Endothelial cell of umbilical vein (primary cell): ENCODE measurements around the gene PRDX1. TPM values are rescaled to one million over a fixed set of nuclear protein-coding genes. Genes with fewer than 3 reads are reported as not detected.
"Not testable (repeated sequence)": the region's sequence is repeated elsewhere in the genome, so short reads cannot be mapped to it uniquely, and the experiment has no call there.

Source experiments
- BruUV-seq: library from RNA; stranded (reverse); fragments of 400-500 nt; replicated peaks from 2 replicates; lab custom pipeline; 2021; lab: Mats Ljungman, UMichigan
- CTCF ChIA-PET: fragments of 300-600, 350-600 bp; sonication (Branson Sonifier 250); formaldehyde crosslinking; loops from one replicate; lab custom pipeline; 2021; ENCODE audit warnings: antibody characterized with exemption, inconsistent platforms; lab: Charles Lee
- POLR2A ChIA-PET: fragments of 300-600, 350-600 bp; sonication (Branson Sonifier 250); formaldehyde crosslinking; loops from one replicate; lab custom pipeline; 2021; ENCODE audit warnings: antibody characterized with exemption, inconsistent platforms; lab: Charles Lee
- DNase-seq: peaks from one replicate; pipeline ENCODE4 v3.0.0-alpha.2; 2011; ENCODE audit warnings: low read depth, low spot score
- FAIRE-seq: peaks from 2 replicates; lab custom pipeline; 2011; peaks lifted over from hg19 to GRCh38; lab: Jason Lieb, UNC
- H2AFZ ChIP-seq: 2 replicates; pipeline ENCODE4 v1.6.0; 2012; ENCODE audit warnings: low read depth, low read length, control low read depth, inconsistent platforms
- H3K27ac ChIP-seq: 2 replicates; pipeline ENCODE4 v1.5.1; 2011; ENCODE audit warnings: low read depth, mild to moderate bottlenecking, control low read depth, low read length, moderate library complexity; ENCODE audit not compliant: insufficient read depth
- H3K27me3 ChIP-seq, 2 experiments: 2 replicates each; pipeline versions ENCODE4 v1.6.0 to v1.6.1; 2011; ENCODE audit warnings: low read length in 2 of 2, mixed read lengths in 1 of 2; ENCODE audit not compliant: control insufficient read depth in 2 of 2, insufficient read depth in 2 of 2
- H3K36me3 ChIP-seq, 2 experiments: 2 replicates in 1 of 2; 3 replicates in 1 of 2; pipeline ENCODE4 v1.5.1; 2011; ENCODE audit warnings: low read length in 2 of 2, mild to moderate bottlenecking in 1 of 2, moderate library complexity in 1 of 2; ENCODE audit not compliant: control insufficient read depth in 2 of 2, insufficient read depth in 2 of 2; ENCODE audit errors: extremely low read depth in 1 of 2
- H3K4me1 ChIP-seq: 3 replicates; pipeline ENCODE4 v1.5.1; 2011; ENCODE audit warnings: mild to moderate bottlenecking, low read length; ENCODE audit not compliant: control insufficient read depth, insufficient read depth; ENCODE audit errors: extremely low read depth
- H3K4me2 ChIP-seq: 2 replicates; pipeline ENCODE4 v1.6.1; 2011; ENCODE audit warnings: low read length, control low read depth, mixed read lengths; ENCODE audit not compliant: insufficient read depth
- H3K4me3 ChIP-seq, 3 experiments: fragments of 200-600 bp in 1 of 3; sonication (generic), shearing (Covaris generic) in 1 of 3; replicated peaks in 1 of 3; 2 replicates each; pipeline ENCODE4 v1.5.1; 2011 to 2016; ENCODE audit warnings: control low read depth in 3 of 3, low read length in 3 of 3, mild to moderate bottlenecking in 2 of 3, inconsistent platforms in 1 of 3, low read depth in 1 of 3, moderate library complexity in 1 of 3; ENCODE audit not compliant: insufficient read depth in 1 of 3
- H3K79me2 ChIP-seq: 2 replicates; pipeline ENCODE4 v1.6.0; 2012; ENCODE audit warnings: low read length, inconsistent platforms; ENCODE audit not compliant: control insufficient read depth, insufficient read depth
- H3K9ac ChIP-seq: replicated peaks from 2 replicates; pipeline ENCODE3; 2011; ENCODE audit warnings: low read length, control low read depth; ENCODE audit not compliant: insufficient read depth; ENCODE audit errors: extremely low read depth
- H3K9me1 ChIP-seq: replicated peaks from 3 replicates; pipeline ENCODE4 v1.6.0; 2011; ENCODE audit warnings: mild to moderate bottlenecking, low read length; ENCODE audit not compliant: control insufficient read depth, insufficient read depth; ENCODE audit errors: extremely low read depth
- H3K9me3 ChIP-seq: replicated peaks from 2 replicates; pipeline ENCODE4 v1.5.1; 2012; ENCODE audit warnings: low read length, inconsistent platforms; ENCODE audit not compliant: control insufficient read depth, insufficient read depth
- H4K20me1 ChIP-seq: replicated peaks from 2 replicates; pipeline ENCODE3; 2011; ENCODE audit warnings: mild to moderate bottlenecking, low read length; ENCODE audit not compliant: control insufficient read depth, insufficient read depth; ENCODE audit errors: extremely low read depth
- CTCF ChIP-seq, 2 donors: IDR thresholded peaks; 1 replicate in 1 of 2; 2 replicates in 1 of 2; pipeline ENCODE4 v1.5.1; 2011; ENCODE audit warnings: low read length in 2 of 2, mild to moderate bottlenecking in 2 of 2, moderate library complexity in 2 of 2, control low read depth in 1 of 2, inconsistent platforms in 1 of 2, low read depth in 1 of 2; ENCODE audit not compliant: insufficient read depth in 1 of 2; ENCODE audit errors: extremely low read depth in 1 of 2
- EZH2 ChIP-seq: IDR thresholded peaks from 2 replicates; pipeline ENCODE4 v1.6.1; 2012; ENCODE audit warnings: borderline replicate concordance, low read depth, mild to moderate bottlenecking, moderate library complexity, low read length, inconsistent platforms; ENCODE audit not compliant: severe bottlenecking
- FOS ChIP-seq: IDR thresholded peaks from 2 replicates; pipeline ENCODE4 v1.6.1; 2011; ENCODE audit warnings: mild to moderate bottlenecking, low read length, moderate library complexity, borderline replicate concordance; ENCODE audit not compliant: insufficient read depth
- GATA2 ChIP-seq: IDR thresholded peaks from 2 replicates; pipeline ENCODE4 v1.7.0; 2011; ENCODE audit warnings: low read depth, mild to moderate bottlenecking, moderate library complexity, mixed read lengths, low read length; ENCODE audit not compliant: insufficient read length, insufficient read depth
- JUN ChIP-seq: IDR thresholded peaks from 2 replicates; pipeline ENCODE4 v1.6.1; 2011; ENCODE audit warnings: borderline replicate concordance, low read depth; ENCODE audit not compliant: insufficient read length, insufficient read depth
- MAX ChIP-seq: IDR thresholded peaks from 2 replicates; pipeline ENCODE4 v1.6.1; 2011; ENCODE audit not compliant: insufficient read depth, insufficient read length
- MYC ChIP-seq: IDR thresholded peaks from one replicate; pipeline ENCODE4 v1.6.1; 2011; ENCODE audit warnings: mild to moderate bottlenecking, low read depth, low read length
- POLR2A ChIP-seq: IDR thresholded peaks from 2 replicates; pipeline ENCODE4 v1.6.1; 2012; ENCODE audit warnings: low read depth, mild to moderate bottlenecking, control low read depth, low read length
- POLR2AphosphoS5 ChIP-seq: IDR thresholded peaks from 2 replicates; pipeline ENCODE4 v1.6.1; 2012; ENCODE audit warnings: low read depth, mild to moderate bottlenecking, control low read depth, low read length, moderate library complexity; ENCODE audit not compliant: insufficient read depth
- dilution Hi-C: fragments of 300-500 bp; cut with MboI; formaldehyde crosslinking; loops from one replicate; pipeline ENCODE4 v1.15.0; 2019; ENCODE audit warnings: low sequenced_read_pairs; ENCODE audit not compliant: extremely low pct_ligation_motif_present
- intact Hi-C: fragments of 100-400 bp; cut with micrococcal nuclease; formaldehyde crosslinking; loops from one replicate; pipeline ENCODE4 v1.10.0; 2022
- polyA plus RNA-seq, 4 experiments: library from polyadenylated mRNA; depleted of rRNA in 3 of 4; stranded (reverse) in 3 of 4; unstranded in 1 of 4; fragments of >200 nt; gene quantifications; 2 replicates each; pipeline versions ENCODE4 v1.2.1 to v1.2.3, GENCODE V29; 2011 to 2012; ENCODE audit warnings: missing spikeins in 1 of 4
- total RNA-seq: library from RNA; stranded (reverse); gene quantifications from 2 replicates; pipeline ENCODE4 v1.2.3, GENCODE V29; 2021

Gene PRDX1
- total and polyA plus RNA-seq, 2 donors (not counting 3 experiments of a cell fraction or from before 2014, with no cell fraction given), result 622 to 685 TPM

- ChIA-PET POLR2A (no interaction called here), CTCF (no interaction called here)
- no peak overlapping the region for H2AFZ ChIP-seq
- no peaks in the 10 kb centered on the region for H4K20me1 ChIP-seq
- H3K36me3 ChIP-seq, result no peaks in the 10 kb centered on the region
- no TSS peak for BruUV-seq
- no peaks in the 10 kb centered on the region for H3K9me3 ChIP-seq
- FAIRE-seq, result no peak
- no peak overlapping the region for H3K9ac ChIP-seq
- H3K4me3 ChIP-seq, result no peak overlapping the region
- no peak overlapping the region for H3K27ac ChIP-seq
- no peaks in the 10 kb centered on the region for H3K9me1 ChIP-seq
- H3K27me3 ChIP-seq, result no peaks in the 10 kb centered on the region
- TF ChIP-seq MYC, result no peak
- DNase-seq, result no peak
- H3K79me2 ChIP-seq, result no peaks in the 10 kb centered on the region
- intact Hi-C loops (no loop called here), dilution Hi-C loops (no loop called here)
- H3K4me2 ChIP-seq, result no peak overlapping the region
- H3K4me1 ChIP-seq, result no peaks in the 10 kb centered on the region
These were observed 48.4 kb downstream of the PRDX1 start for GRCh38 chr1:45473302-45473701.

GRCh38 chr1:45470306-45470798 lies 51.3 kb downstream of the PRDX1 start:
- H3K9me1 ChIP-seq, result no peaks in the 10 kb centered on the region
- TF ChIP-seq CTCF (IDR thresholded peaks at IDR 0.05; ENCODE audit: extremely low read depth in 1 of 2, insufficient read depth in 1 of 2, low read depth in 1 of 2, low read length in 2 of 2) (no peak), MAX (no peak), EZH2 (no peak), GATA2 (no peak), POLR2AphosphoS5 (no peak), MYC (no peak), JUN (no peak), POLR2A (no peak), FOS (no peak)
- dilution Hi-C loops, result no loop called here
- no peak for FAIRE-seq
- H3K27ac ChIP-seq, result no peak overlapping the region
- intact Hi-C loops, result no loop called here
- CTCF ChIA-PET, result interaction anchor here (0.9 to 1.2 kb wide), 2 partner anchors 8 to 110 kb away, joined by 3 read pairs; no protein-coding TSS in a partner anchor
- POLR2A ChIA-PET, result interaction anchor here (0.6 kb wide), 1 partner anchor 47 kb away, joined by 7 read pairs; no protein-coding TSS in a partner anchor
- H4K20me1 ChIP-seq, result no peaks in the 10 kb centered on the region
- H3K4me1 ChIP-seq, result no peaks in the 10 kb centered on the region
- H3K9me3 ChIP-seq, result no peaks in the 10 kb centered on the region
- H2AFZ ChIP-seq, result no peak overlapping the region
- H3K27me3 ChIP-seq, result no peaks in the 10 kb centered on the region
- DNase-seq, result no peak
- H3K4me2 ChIP-seq, result no peak overlapping the region
- H3K36me3 ChIP-seq, result no peaks in the 10 kb centered on the region
- H3K4me3 ChIP-seq, result no peak overlapping the region
- H3K79me2 ChIP-seq, result no peaks in the 10 kb centered on the region
- no TSS peak for BruUV-seq
- no peak overlapping the region for H3K9ac ChIP-seq

GRCh38 chr1:45467353-45467752 lies 54.3 kb downstream of the PRDX1 start:
- H3K27ac ChIP-seq, H3K4me3 ChIP-seq, H3K9me3 ChIP-seq, H3K36me3 ChIP-seq, BruUV-seq, H3K79me2 ChIP-seq, DNase-seq, dilution Hi-C loops, H3K9ac ChIP-seq, H4K20me1 ChIP-seq, H3K4me2 ChIP-seq, FAIRE-seq, H3K27me3 ChIP-seq, H3K4me1 ChIP-seq, H2AFZ ChIP-seq, H3K9me1 ChIP-seq, POLR2A ChIA-PET, intact Hi-C loops: not testable (repeated sequence)
- CTCF ChIA-PET, result interaction anchor here (1.2 kb wide), 1 partner anchor 28 kb away, joined by 3 read pairs; no protein-coding TSS in a partner anchor
